ENCODE measurements around the gene PCYOX1L.

PCYOX1L gene

DNA sequence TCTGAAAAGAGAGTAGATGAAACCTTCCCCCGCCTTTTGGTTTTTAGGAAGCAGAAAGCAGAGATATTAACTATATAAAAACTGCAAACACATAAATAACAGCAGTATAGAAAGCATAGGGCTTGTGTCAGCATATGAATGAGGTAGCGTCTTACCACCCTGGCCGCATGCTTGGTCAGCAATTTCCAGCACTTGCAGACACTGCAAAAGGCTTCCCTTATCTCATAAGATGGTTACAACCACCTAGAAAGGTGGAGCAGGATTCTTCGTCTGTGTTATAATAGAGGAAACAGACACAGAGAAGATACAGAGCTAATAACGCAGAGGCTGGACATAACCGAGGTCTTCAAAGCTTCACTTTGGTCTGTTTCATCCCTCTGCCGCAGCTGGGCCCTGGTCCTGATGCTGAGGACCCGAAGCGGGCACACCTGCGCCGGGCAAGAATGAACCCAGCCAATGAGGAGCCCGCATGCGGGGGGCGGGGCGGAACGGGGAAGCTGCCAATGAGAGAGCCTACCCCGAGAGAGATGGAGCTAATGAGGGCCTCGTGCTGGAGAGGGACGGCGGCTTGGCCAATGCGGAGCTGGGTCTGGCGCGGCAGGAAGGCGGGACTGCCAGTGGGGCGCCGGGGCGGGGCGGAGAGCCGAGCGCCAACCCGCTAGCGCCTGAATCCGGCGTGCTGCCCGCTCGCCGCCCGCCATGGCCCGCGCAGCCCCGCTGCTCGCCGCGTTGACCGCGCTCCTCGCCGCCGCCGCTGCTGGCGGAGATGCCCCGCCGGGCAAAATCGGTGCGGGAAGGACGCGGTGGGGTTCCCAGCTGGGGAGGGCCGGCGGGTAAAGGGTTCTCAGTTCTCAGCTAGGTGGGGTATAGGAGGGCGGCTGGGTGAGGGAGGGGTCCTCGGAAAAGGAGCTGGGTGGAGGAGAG, at the start of gene PCYOX1L:
Gene PCYOX1L, plus strand, starts transcription at position 677 of the 924 bp plus-strand sequence. Its CDS starts 23 bp downstream, at position 700.
- peak; percentile 98 to 99 for ATAC-seq

DNA sequence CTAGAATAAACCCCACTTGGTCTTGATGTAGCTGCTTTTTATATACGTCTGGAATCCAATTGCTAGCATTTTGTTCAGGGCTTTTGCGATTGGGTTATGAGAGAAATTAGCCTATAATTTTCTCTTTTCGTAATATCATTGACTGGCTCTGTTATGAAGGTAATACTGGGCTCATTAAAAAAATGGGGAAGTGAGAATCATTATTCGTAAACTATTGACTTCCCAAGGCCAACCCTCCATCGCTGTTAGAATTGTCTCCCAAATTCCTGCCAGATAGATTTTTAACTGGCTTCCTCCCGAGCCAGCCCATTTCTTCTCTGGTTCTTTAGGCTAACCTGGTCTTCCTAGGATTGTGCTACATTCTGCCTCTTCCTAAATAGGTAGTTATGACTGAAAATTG, 48.5 kb upstream of the PCYOX1L start:
- ATAC-seq = no peak

DNA sequence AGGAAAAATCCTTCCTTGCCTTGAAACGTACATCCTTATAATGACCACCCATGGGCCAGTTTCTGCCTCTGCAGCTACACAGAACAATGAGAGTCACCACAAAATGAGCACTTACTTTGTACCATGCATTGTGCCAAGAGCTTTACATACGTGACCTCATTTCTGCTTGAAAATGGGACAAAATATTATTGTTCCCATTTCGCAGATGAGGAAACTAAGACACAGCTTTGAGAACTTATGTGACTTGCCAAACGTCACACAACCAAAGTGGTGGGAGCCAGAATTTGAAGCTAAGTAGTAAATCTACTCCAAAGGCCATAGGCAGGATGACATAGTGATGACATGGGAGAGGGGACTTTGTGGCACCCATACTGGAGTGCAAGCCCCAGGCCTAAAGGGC, 47.4 kb upstream of the PCYOX1L start:
- no peak for ATAC-seq

- no peak for ATAC-seq
Observed at GRCh38 chr5:149310947-149311658, 46.7 kb upstream of the PCYOX1L start.

DNA sequence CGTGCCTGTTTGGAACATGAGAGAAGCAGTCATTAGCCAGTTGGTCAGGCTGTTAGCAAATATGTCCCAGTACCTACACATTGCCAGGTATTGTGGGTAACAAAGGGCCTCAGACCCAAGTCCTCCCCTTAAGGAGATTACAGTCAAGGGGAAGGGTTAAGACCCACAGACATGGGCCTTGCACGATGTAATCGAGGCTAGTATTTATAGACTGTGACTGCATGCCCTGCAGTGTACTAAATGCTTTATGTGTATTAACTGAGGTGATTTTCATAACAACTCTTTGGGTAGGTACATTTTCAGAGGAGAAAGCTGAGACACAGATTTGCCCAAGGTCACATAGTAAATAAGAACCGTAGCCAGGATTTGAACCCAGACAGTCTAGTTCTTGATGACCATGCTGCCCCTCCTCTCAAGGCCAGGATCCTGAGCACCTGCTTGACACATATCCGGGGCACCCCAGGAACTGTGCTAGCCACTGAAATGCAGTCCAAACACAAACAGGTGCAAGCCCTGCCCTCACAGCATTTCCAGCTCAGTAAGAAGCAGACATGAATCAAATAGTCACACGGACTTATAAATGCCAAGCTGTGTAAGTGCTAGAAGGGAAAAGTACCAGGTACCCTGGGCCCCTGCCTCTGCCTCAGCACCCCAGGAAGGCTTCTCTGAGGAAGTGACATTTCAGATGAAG, 44.5 kb upstream of the PCYOX1L start:
- no peak for ATAC-seq

GRCh38 chr5:149314571-149315111, 43.2 kb upstream of the PCYOX1L start:
- no peak for ATAC-seq

- no peak for ATAC-seq
Observed at GRCh38 chr5:149315753-149316152, 42.1 kb upstream of the PCYOX1L start.

- no peak for ATAC-seq
Observed at GRCh38 chr5:149317281-149318048, 40.4 kb upstream of the PCYOX1L start.

- no peak for ATAC-seq
Observed at GRCh38 chr5:149319174-149319573, 38.7 kb upstream of the PCYOX1L start.

DNA sequence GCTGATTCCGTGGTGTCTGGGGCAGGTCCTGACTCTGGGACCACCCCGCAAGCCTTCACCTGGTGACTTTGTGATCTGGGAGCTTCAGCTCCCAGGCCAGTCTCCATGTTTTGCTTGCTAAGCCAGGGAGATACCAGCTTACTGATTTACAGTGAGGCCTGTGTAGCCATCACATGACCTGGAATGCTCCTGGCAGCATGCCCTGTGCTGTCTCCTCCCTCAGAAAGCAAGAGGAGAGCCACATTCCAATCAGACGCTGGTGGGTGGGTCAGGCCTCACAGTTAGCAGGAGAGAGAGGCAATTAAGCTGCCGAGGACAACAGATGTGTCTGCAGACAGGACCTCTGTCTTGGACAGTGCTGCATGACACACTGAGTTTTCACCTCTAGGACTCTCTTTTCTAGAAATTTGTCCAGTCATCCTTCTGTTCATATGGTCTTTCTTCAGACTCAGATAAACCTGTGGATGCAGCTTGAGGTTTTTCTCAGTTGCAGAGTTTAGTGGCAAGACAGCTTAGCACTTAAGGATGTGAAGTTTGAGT, 37.0 kb upstream of the PCYOX1L start:
- ATAC-seq = no peak

GRCh38 chr5:149322518-149322917, 35.3 kb upstream of the PCYOX1L start:
- no peak for ATAC-seq

DNA sequence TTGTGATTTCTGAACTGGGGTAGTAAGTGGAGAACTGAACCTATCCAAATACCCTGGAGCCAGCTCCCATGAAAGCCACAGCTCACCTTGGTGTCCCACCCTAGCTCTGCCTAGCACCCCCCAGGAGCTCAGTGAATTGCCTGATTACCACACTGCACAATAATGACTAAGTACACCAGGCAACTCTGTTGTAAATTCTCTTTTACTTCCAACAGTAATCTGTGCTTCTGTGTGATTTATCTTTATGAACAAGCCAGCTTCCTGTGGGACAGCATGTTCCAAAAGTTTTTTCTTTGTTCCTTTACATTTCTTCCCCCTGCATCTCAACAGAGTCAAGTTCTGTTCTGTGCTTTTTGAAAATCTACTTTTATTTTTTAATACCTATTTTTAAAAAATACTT, 34.6 kb upstream of the PCYOX1L start:
- ATAC-seq = no peak

DNA sequence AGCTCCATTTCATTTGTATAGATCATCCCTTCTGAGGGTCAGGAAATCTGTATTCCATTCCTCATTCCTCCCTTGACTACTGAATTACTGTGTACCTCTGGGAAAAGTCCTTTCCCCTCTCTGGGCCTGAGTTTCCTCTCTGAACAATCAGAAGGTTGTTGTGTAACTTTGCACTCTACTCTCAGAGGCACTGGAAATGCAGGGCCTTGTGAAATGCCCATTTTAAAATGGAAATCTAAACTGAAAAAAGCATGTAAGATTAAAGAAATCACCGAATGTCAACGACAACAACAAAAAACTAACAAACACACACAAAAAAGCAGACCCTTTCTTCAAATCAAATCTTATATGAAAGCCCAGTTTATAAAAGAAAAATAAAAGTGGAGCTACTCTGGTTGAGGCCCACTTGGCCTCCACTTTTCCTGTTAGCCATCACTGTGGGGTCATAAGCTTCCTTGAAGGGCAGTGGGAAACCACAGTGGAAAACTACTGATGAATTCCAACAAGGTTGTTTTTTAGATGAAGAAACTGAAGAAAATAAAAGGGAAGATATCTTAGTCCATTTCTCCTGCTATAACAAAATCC, 34.1 kb upstream of the PCYOX1L start:
- ATAC-seq = no peak

DNA sequence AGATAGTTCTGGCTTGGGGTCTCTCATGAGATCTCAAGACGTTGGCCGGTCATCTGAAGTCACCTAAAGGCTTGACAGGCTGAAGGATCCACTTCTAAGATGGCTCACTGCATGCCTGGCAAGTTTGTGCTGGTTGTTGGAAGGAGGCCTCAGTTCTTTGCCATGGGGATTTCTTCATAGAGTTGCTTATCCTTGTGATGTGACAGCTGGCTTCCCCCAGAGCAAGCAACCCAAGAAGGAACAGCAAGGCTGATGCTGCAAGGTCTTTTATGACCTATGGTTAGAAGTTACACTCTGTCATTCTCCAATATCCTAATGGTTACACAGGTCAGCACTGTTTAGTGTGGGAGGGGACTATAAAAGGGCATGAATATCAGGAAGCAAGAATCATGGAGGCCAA, 33.2 kb upstream of the PCYOX1L start:
- no peak for ATAC-seq

- no peak for ATAC-seq
Observed at GRCh38 chr5:149325166-149325735, 32.6 kb upstream of the PCYOX1L start.

DNA sequence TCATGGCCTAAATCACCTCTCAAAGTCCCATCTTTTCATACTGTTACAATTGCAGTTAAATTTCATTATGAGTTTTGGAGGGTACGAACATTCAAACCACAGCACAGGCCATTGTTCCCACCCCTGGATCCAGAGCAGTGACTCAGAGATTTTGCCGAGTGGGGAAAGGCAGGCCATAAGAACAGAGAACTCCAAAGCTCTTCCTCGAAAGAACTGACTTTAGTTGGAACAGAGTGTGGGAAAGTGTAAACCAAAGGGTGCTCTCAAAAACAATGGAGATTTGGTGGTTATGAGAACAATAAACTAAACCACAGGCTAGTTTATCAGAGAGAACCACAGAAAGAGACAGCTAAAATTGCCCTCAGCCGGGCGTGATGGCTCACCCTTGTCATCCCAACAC, 32.0 kb upstream of the PCYOX1L start:
- ATAC-seq = no peak

GRCh38 chr5:149326611-149327010, 31.2 kb upstream of the PCYOX1L start:
- no peak for ATAC-seq

- no peak for ATAC-seq
Observed at GRCh38 chr5:149328177-149328576, 29.7 kb upstream of the PCYOX1L start.

DNA sequence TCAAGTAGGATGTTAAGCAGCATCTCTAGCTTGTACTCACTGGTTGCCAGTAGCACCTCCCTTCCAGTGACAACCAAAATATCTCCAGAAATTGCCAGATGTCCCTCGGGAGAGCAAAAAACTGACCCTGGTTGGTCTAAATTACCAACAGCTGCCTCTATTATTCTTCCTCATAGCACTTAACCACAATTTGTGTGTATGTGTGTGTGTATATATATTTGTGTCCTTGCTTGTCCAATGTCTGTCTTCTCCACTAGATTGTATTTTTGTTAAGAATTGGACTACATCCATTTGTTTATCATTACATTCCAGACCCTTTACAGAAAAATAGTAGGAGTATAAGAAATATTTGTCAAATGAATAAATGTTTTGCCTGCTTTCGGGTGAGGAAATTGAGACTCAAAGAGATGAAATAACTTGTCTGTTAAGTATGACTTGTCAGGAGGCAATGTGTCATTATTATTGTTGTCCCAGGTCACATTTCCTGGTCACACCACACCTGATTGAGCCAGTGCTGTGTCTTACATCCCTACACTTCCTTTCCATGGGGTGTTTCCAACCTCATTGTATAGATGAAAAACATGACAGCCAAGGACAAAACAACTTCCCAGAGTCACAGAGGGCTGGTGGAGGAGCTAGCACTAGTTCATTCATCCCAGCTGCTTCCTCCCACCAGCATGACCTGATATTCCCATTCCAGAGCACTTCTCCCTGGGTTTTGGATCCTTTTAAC, 24.0 kb upstream of the PCYOX1L start:
- ATAC-seq = no peak

- ATAC-seq = no peak
Observed at GRCh38 chr5:149337736-149338135, 20.1 kb upstream of the PCYOX1L start.

All from activated CD4-positive, CD25-positive, alpha-beta regulatory T cell treated with anti-CD3 and anti-CD28 coated beads, Interleukin-2, amount 50 U/mL, for 24 hours (primary cell).